HG03039 (cell line): Measurements from ENCODE around the gene CRKL.
"Not testable (repeated sequence)": the region's sequence is repeated elsewhere in the genome, so short reads cannot be mapped to it uniquely, and the experiment has no call there.

Source experiments
- ATAC-seq: cut with Tn5 transposase; IDR thresholded peaks from one replicate; pipeline ENCODE4 v1.9.1; 2021; ENCODE audit warnings: mild to moderate bottlenecking, moderate library complexity; ENCODE audit not compliant: unreplicated experiment

The CRKL gene

GRCh38 chr22:20933910-20934309, 16.7 kb downstream of the CRKL start:
- ATAC-seq, result no peak

- not testable (repeated sequence) for ATAC-seq
Observed at GRCh38 chr22:20935049-20935448, 17.8 kb downstream of the CRKL start.

DNA sequence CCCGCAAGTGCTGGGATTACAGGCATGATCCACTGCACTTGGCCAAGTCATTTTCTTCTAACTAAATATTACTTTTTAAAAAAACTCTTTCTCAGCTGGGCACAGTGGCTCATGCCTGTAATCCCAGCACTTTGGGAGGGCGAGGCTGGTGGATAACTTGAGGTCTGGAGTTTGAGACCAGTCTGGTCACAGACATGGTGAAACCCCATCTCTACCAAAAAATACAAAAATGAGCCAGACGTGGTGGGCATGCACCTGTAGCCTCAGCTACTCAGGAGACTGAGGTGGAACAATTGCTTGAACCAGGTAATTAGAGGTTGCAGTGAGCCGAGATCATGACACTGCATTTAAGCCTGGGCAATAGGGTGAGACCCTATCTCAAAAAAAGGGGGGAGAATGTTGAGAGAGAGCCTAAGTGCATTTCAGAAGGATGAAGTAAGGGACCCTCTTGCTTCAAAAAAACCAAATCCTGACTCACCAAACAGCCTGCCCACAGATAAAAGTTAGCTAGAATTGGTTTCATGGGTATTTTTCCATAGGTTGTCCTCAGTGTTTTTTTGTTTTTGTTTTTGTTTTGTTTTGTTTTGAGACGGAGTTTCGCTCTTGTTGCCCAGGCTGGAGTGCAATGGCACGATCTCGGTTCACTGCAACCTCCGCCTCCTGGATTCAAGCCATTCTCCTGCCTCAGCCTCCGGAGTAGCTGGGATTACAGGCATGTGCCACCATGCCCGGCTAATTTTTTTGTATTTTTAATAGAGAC, 18.8 kb downstream of the CRKL start:
- ATAC-seq, result not testable (repeated sequence)

GRCh38 chr22:20937031-20937793, 20.0 kb downstream of the CRKL start:
- ATAC-seq, result no peak

DNA sequence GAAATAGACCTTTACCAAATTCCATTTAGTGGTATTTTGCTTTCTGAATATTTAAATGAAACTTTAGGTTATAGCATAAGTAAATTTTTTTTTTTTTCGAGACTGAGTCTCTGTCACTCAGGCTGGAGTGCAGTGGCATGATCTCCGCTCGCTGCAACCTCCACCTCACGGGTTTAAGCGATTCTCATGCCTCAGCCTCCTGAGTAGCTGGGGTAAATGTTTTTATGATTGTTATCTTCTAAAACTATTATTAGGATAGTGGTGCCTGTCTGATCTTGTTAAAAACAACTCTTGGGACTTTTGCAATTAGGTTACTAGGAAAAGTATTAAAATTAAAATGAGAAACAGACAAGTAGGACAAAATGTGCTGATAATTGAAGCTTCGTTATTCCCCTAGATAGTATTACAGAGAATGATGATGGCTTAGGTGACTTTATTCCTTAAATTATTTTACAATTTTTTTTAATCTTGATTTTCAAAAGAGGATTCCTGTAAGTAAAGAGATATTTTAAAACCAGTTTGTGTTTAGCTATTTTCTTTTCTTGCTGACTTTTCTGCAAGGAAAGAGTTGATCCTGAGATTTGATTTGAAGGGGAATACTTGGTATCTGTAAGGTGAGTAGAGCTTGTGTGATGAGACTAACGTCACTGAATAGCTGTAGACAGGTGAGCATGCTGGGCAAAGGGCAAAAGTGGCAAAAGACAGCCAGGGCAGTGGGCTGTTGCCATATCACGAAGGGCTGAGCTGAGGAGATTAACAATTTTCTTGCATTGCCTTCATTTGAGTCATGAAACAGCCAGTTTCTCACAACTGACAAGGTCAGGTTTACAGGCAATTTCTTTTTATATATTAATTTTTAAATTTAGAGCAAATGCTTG, 20.8 kb downstream of the CRKL start:
- ATAC-seq, result no peak

DNA sequence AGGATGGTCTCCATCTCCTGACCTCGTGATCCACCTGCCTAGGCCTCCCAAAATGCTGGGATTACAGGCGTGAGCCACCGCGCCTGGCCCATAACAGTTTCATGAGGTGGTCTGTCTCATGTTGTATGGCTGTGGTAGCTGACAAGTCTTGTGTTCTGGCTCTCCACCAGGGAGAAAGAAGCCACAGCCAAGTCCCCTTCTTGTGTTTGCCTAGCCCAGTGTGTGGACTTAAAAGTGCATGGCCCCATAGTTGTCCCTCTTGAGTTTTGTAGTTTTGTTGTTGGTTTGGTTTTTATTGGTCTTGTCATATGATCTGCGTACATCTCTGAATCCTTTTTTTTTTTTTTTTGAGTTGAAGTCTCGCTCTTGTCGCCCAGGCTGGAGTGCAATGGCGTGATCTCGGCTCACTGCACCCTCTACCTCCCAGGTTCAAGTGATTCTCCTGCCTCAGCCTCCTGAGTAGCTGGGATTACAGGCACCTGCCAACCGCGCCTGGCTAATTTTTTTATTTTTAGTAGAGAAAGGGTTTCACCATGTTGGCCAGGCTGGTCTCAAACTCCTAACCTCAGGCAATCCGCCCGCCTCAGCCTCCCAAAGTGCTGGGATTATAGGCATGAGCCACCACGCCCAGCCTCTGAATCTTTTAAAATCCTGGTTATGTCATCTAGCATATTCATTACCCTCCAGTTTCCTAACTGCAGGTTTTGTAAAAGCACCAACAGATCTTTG, 22.4 kb downstream of the CRKL start:
- ATAC-seq, result not testable (repeated sequence)

GRCh38 chr22:20940186-20940651, 23.0 kb downstream of the CRKL start:
- ATAC-seq, result no peak

GRCh38 chr22:20940904-20941385, 23.7 kb downstream of the CRKL start:
- ATAC-seq, result no peak

- not testable (repeated sequence) for ATAC-seq
Observed at GRCh38 chr22:20942203-20942902, 25.1 kb downstream of the CRKL start.

DNA sequence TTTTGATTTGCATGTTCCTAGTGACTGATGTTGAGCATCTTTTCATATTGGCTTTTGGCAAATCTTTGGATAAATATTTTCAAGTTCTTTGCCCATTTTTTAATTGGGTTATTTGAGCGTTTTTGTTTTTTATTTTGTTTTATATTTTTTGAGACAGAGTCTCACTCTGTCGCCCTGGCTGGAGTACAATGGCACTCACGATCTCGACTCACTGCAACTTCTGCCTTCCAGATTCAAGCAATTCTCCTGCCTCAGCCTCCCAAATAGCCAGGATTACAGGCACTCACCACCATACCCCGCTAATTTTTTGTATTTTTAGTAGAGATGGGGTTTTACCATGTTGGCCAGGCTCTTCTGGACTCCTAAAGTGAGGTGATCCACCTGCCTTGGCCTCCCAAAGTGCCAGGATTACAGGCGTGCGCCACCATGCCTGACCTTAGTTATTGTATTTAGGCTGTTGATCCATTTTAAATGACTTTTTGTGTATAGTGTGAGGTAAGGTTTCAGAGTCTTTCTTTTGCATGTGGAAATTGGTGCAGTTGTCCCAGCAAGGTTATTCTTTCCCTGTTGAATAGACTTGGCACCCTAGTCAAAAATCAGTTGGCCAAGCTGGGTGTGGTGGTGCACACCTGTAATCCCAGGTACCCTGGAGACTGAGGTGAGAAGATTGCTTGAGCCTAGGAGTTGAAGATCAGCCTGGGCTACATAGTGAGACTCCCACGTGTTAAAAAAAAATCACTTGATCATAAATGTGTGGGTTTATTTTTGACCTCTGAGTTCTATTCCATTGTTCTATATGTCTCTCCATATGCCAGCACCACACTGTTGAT, 26.1 kb downstream of the CRKL start:
- ATAC-seq, result no peak

DNA sequence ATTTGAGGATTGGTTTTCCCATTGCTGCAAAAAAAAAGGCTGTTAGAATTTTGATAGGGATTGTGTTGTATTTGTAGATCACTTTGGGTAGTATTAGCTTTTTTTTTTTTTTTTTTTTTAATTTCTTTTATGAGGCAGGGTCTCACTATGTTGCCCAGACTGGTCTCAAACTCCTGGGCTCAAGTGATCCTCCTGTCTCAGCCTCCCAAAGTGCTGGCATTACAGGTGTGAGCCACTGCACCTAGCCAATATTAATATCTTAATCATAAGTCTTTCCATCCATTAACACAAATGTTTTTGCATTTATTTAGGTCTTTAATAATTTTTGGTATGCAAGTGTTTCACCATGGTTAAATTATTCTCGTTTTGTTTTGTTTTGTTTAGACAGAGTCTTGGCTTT, 26.8 kb downstream of the CRKL start:
- ATAC-seq, result no peak

DNA sequence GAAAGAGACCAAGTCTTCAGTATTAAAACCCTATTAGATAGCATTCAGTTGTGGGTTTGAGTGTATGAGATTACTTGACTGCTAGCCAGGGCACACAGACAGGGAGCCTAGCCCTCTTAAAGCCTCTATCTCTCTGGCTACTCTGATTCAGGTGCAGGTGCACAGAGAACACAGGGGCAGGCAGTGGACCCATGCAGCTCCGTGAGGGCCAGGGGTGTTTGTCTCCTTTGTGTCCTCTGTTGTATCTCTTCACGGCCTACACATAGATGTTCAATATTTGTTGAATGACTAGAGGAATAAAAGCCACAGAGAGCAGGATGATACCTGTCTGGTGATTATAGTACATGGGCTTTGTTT, 28.3 kb downstream of the CRKL start:
- ATAC-seq, result no peak

DNA sequence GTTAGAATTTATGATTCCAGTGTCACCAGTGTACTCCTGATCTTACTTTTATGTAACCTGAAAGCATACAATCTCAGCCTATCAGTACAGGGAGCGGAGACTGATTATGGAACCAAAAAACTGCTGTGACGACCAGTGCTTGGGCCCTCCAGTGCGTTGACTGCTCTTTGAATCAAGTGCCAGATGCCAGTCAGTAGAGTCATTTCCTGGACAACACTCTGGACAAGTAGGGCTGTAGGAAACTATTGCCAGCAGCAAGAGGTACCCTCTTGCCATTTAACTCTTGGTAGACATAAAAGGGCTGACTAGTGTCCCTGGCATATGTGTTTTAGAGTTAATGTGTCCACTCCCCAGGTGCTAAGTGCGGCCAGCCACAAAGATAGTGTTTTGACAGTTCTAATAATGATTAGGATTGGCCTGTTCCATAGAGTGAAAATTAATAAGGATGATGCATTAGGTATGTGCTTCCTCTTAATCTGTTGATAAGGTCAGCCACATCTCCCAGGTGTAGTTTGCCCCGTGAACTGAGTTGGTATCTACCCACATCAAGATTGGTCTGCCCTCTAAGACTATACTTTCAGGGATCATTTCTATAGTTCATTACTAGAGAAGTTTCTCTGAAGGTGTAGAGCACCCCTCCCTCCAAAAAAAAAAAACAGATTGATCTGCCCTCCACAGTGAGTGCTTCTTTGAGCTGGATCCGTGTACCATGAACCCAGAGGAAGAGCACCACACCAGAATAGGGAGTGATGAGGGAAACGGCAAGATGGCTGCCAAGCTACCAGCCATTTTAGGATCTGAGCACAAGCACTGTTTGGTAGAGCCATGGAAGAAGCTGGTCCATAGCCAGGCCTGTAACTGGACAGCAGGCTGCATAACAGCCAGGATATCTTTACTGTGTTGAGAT, 29.1 kb downstream of the CRKL start:
- no peak for ATAC-seq

GRCh38 chr22:20946991-20947390, 29.8 kb downstream of the CRKL start:
- ATAC-seq, result no peak

DNA sequence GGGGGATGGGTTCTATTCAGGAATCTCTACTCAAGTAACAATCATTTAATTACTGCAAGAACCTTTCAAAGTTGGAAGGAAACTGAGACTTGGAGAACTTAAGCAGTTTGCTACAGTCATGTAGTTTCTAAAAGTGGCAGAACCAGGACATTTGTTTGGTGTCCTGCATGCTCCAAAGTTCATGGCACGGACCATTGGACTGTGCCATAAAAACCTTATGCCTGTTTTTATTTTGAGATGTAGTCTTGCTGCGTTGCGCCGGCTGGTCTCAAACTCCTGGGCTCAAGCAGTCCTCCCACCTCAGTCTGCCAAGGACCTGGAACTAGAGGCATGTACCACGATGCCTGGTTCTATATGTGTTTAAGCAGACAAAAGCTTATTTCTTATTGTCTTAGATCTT, 31.2 kb downstream of the CRKL start:
- no peak for ATAC-seq

- no peak for ATAC-seq
Observed at GRCh38 chr22:20948989-20949388, 31.8 kb downstream of the CRKL start.

- no peak for ATAC-seq
Observed at GRCh38 chr22:20949698-20950183, 32.5 kb downstream of the CRKL start.
